Right lobe of liver (tissue), 4 donors: ENCODE measurements around the gene TXLNB.

Source experiments
- CTCF ChIP-seq, 4 donors: fragments of 200-600 bp in 3 of 4; fragments of 450-650 bp in 1 of 4; IDR thresholded peaks; one replicate each; pipeline versions ENCODE4 v1.5.1 to v1.8.0; 2016 to 2022; ENCODE audit warnings: antibody characterized with exemption in 4 of 4, mild to moderate bottlenecking in 2 of 4
- POLR2A ChIP-seq: fragments of 450-650 bp; IDR thresholded peaks from one replicate; pipeline ENCODE4 v1.6.1; 2017; ENCODE audit warnings: antibody characterized with exemption, mild to moderate bottlenecking
- donor health status: DM: no; HTN: no; CAD: no.
- donor health status: DM: no; HTN: no; CAD: no.
- donor health status: DM: no; HTN: yes; CAD: no.

GRCh38 chr6:139288496-139289040 is 3.2 kb downstream of the TXLNB start:
- TF ChIP-seq POLR2A (no peak), CTCF (IDR thresholded peaks at IDR 0.05) (no peak)
